Trophoblast cell (in vitro differentiated cells and primary cell): ENCODE results near the gene ULK4.
A peak's percentile ranks its signal among the peaks of the same experiment; 100 is the strongest.

ENCODE experiments used
- DNase-seq, 2 donors: peaks; one replicate each; pipeline ENCODE4 v3.0.0-alpha.2; 2016
- H2AFZ ChIP-seq: 2 replicates; pipeline ENCODE4 v1.6.1; 2013; ENCODE audit warnings: low read length, moderate library complexity, mild to moderate bottlenecking; ENCODE audit not compliant: insufficient read depth, poor library complexity
- H2AK5ac ChIP-seq: 2 replicates; pipeline ENCODE4 v1.6.1; 2013; ENCODE audit warnings: mild to moderate bottlenecking, low read length
- H2BK120ac ChIP-seq: 2 replicates; pipeline ENCODE4 v1.6.1; 2013; ENCODE audit warnings: low read length, mild to moderate bottlenecking, moderate library complexity; ENCODE audit not compliant: insufficient read depth, poor library complexity
- H2BK12ac ChIP-seq: 2 replicates; pipeline ENCODE4 v1.6.1; 2013; ENCODE audit warnings: mild to moderate bottlenecking, low read length, moderate library complexity
- H2BK5ac ChIP-seq: 2 replicates; pipeline ENCODE4 v1.6.1; 2013; ENCODE audit warnings: low read length, low read depth, moderate library complexity, mild to moderate bottlenecking; ENCODE audit not compliant: poor library complexity
- H3K14ac ChIP-seq: 2 replicates; pipeline ENCODE4 v1.6.1; 2013; ENCODE audit warnings: mild to moderate bottlenecking, low read length
- H3K18ac ChIP-seq: 2 replicates; pipeline ENCODE4 v1.6.1; 2013; ENCODE audit warnings: mild to moderate bottlenecking, low read length
- H3K23ac ChIP-seq: 2 replicates; pipeline ENCODE4 v1.6.1; 2013; ENCODE audit warnings: low read length
- H3K27ac ChIP-seq: 2 replicates; pipeline ENCODE4 v1.5.1; 2013; ENCODE audit warnings: low read depth, mild to moderate bottlenecking, inconsistent platforms, low read length, moderate library complexity
- H3K27me3 ChIP-seq: 2 replicates; pipeline ENCODE4 v1.6.1; 2013; ENCODE audit warnings: inconsistent platforms, mild to moderate bottlenecking, low read length, moderate library complexity; ENCODE audit not compliant: insufficient read depth
- H3K36me3 ChIP-seq, 2 experiments: 1 replicate in 1 of 2; 2 replicates in 1 of 2; pipeline ENCODE4 v1.6.1; 2013; ENCODE audit warnings: low read length in 2 of 2, mild to moderate bottlenecking in 2 of 2, moderate library complexity in 1 of 2; ENCODE audit not compliant: insufficient read depth in 2 of 2, control insufficient read depth in 1 of 2
- H3K4ac ChIP-seq: 2 replicates; pipeline ENCODE4 v1.6.1; 2013; ENCODE audit warnings: low read depth, mild to moderate bottlenecking, low read length, moderate library complexity
- H3K4me1 ChIP-seq, 2 experiments: 1 replicate in 1 of 2; 2 replicates in 1 of 2; pipeline ENCODE4 v1.6.1; 2013; ENCODE audit warnings: low read length in 2 of 2, mild to moderate bottlenecking in 2 of 2, moderate library complexity in 1 of 2; ENCODE audit not compliant: insufficient read depth in 2 of 2, control insufficient read depth in 1 of 2
- H3K4me2 ChIP-seq: 2 replicates; pipeline ENCODE4 v1.6.1; 2013; ENCODE audit warnings: inconsistent platforms, mild to moderate bottlenecking, low read length, moderate library complexity
- H3K4me3 ChIP-seq: 2 replicates; pipeline ENCODE4 v1.5.1; 2013; ENCODE audit warnings: mild to moderate bottlenecking, low read depth, low read length, inconsistent platforms
- H3K79me1 ChIP-seq: one replicate; pipeline ENCODE4 v1.6.1; 2013; ENCODE audit warnings: low read length
- H3K79me2 ChIP-seq: 2 replicates; pipeline ENCODE4 v1.6.1; 2013; ENCODE audit warnings: low read length, mild to moderate bottlenecking; ENCODE audit not compliant: control insufficient read depth, insufficient read depth, poor library complexity
- H3K9ac ChIP-seq: 2 replicates; pipeline ENCODE4 v1.6.1; 2013; ENCODE audit warnings: mild to moderate bottlenecking, low read length
- H3K9me3 ChIP-seq: 2 replicates; pipeline ENCODE4 v1.6.1; 2013; ENCODE audit warnings: low read depth, mild to moderate bottlenecking, control low read depth, inconsistent platforms, low read length; ENCODE audit not compliant: insufficient read depth
- H4K12ac ChIP-seq: 2 replicates; pipeline ENCODE4 v1.6.1; 2013; ENCODE audit warnings: low read depth, mild to moderate bottlenecking, low read length, moderate library complexity
- H4K8ac ChIP-seq: 2 replicates; pipeline ENCODE4 v1.6.1; 2013; ENCODE audit warnings: low read depth, mild to moderate bottlenecking, low read length, moderate library complexity
- H4K91ac ChIP-seq: one replicate; pipeline ENCODE4 v1.6.1; 2013; ENCODE audit warnings: low read depth, mild to moderate bottlenecking, low read length, moderate library complexity
- WGBS: extraction: QIAGEN DNeasy Blood & Tissue Kit; methylation state at CpG from one replicate; pipeline ENCODE4 v1.1.7; 2013; ENCODE audit warnings: missing lambda C conversion rate; ENCODE audit not compliant: insufficient read length, insufficient coverage; ENCODE audit errors: extremely low coverage; 5-methylcytosine and 5-hydroxymethylcytosine counted together

Gene ULK4

DNA sequence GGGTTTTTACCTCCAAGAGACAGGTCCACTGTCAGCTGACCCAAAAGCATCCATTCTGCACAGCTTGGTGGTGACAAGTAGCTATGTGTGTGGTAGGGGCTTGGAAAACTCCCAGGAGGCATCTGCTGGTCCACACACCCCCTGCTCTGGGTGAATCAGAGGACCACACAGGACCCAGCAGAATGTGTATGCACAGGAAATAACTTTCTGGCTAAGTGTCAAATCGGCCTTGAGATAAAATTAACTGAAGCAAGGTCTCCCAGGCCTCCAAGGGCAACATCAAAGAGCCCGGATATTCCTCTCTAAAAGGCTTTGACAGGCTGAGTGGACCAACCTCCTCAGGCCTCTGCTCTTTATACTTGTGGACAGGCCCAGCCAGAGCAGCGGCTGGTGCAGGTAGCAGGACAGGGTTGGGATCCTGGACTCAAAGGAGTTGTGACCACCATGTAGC is 696.1 kb downstream of the ULK4 start:
- no peaks in the 10 kb centered on the region for H3K79me1 ChIP-seq
- DNase-seq = no peak
- H2BK5ac ChIP-seq = no peak overlapping the region
- no peaks in the 10 kb centered on the region for H3K27me3 ChIP-seq
- H3K18ac ChIP-seq = no peak overlapping the region
- H4K91ac ChIP-seq = no peak overlapping the region
- H2AFZ ChIP-seq = no peak overlapping the region
- no peak overlapping the region for H3K4me3 ChIP-seq
- H3K36me3 ChIP-seq = no peaks in the 10 kb centered on the region
- no peak overlapping the region for H3K23ac ChIP-seq
- H2BK120ac ChIP-seq = no peak overlapping the region
- no peak overlapping the region for H3K14ac ChIP-seq
- peaks cover 0 to 6% of the 10 kb centered on the region in 2 experiments for H3K4me1 ChIP-seq
- no CpG with 5 or more reads among the region's 3 CpGs for WGBS
- H4K8ac ChIP-seq = no peak overlapping the region
- no peak overlapping the region for H3K4me2 ChIP-seq
- H2AK5ac ChIP-seq = no peak overlapping the region
- H3K4ac ChIP-seq = no peak overlapping the region
- no peaks in the 10 kb centered on the region for H3K79me2 ChIP-seq
- no peak overlapping the region for H4K12ac ChIP-seq
- no peak overlapping the region for H2BK12ac ChIP-seq
- H3K27ac ChIP-seq = no peak overlapping the region
- no peaks in the 10 kb centered on the region for H3K9me3 ChIP-seq
- no peak overlapping the region for H3K9ac ChIP-seq

GRCh38 chr3:41265011-41265545 is 696.8 kb downstream of the ULK4 start:
- Histone ChIP-seq H3K27ac (no peak overlapping the region), H3K27me3 (no peaks in the 10 kb centered on the region), H4K12ac (no peak overlapping the region), H2AK5ac (no peak overlapping the region), H2AFZ (no peak overlapping the region), H3K79me1 (no peaks in the 10 kb centered on the region), H4K91ac (no peak overlapping the region), H4K8ac (no peak overlapping the region), H3K36me3 (no peaks in the 10 kb centered on the region), H3K79me2 (no peaks in the 10 kb centered on the region), H3K4me3 (no peak overlapping the region), H3K4ac (no peak overlapping the region), H2BK5ac (no peak overlapping the region), H3K18ac (no peak overlapping the region), H2BK120ac (no peak overlapping the region), H3K4me2 (no peak overlapping the region), H2BK12ac (no peak overlapping the region), H3K14ac (no peak overlapping the region), H3K9me3 (no peaks in the 10 kb centered on the region), H3K23ac (no peak overlapping the region), H3K4me1 (peaks cover 0 to 6% of the 10 kb centered on the region in 2 experiments), H3K9ac (no peak overlapping the region)
- DNase-seq = peak; percentile 49 to 64
- WGBS = no CpG with 5 or more reads among the region's 11 CpGs

GRCh38 chr3:41260063-41260450 is 701.8 kb downstream of the ULK4 start:
- Histone ChIP-seq H4K91ac (no peak overlapping the region), H3K18ac (no peak overlapping the region), H4K8ac (no peak overlapping the region), H2BK5ac (no peak overlapping the region), H3K4me1 (no peaks in the 10 kb centered on the region), H3K27me3 (no peaks in the 10 kb centered on the region), H2AFZ (no peak overlapping the region), H3K79me1 (no peaks in the 10 kb centered on the region), H3K36me3 (no peaks in the 10 kb centered on the region), H2BK12ac (no peak overlapping the region), H3K9ac (no peak overlapping the region), H4K12ac (no peak overlapping the region), H3K4ac (no peak overlapping the region), H3K79me2 (no peaks in the 10 kb centered on the region), H3K23ac (no peak overlapping the region), H3K27ac (no peak overlapping the region), H3K4me2 (no peak overlapping the region), H2BK120ac (no peak overlapping the region), H2AK5ac (no peak overlapping the region), H3K14ac (no peak overlapping the region), H3K9me3 (no peaks in the 10 kb centered on the region), H3K4me3 (no peak overlapping the region)
- no peak for DNase-seq
- no CpG with 5 or more reads among the region's 3 CpGs for WGBS

- Histone ChIP-seq H2BK12ac (no peak overlapping the region), H4K8ac (no peak overlapping the region), H3K4me1 (no peaks in the 10 kb centered on the region), H3K79me1 (no peaks in the 10 kb centered on the region), H2BK5ac (no peak overlapping the region), H3K4ac (no peak overlapping the region), H3K14ac (no peak overlapping the region), H3K4me2 (no peak overlapping the region), H3K23ac (no peak overlapping the region), H2BK120ac (no peak overlapping the region), H3K27ac (no peak overlapping the region), H2AK5ac (no peak overlapping the region), H3K18ac (no peak overlapping the region), H3K9ac (no peak overlapping the region), H3K9me3 (no peaks in the 10 kb centered on the region), H3K79me2 (no peaks in the 10 kb centered on the region), H3K36me3 (no peaks in the 10 kb centered on the region), H4K12ac (no peak overlapping the region), H3K27me3 (no peaks in the 10 kb centered on the region), H2AFZ (no peak overlapping the region), H4K91ac (no peak overlapping the region), H3K4me3 (no peak overlapping the region)
- no CpG with 5 or more reads among the region's 1 CpG for WGBS
- DNase-seq = no peak
Measured at GRCh38 chr3:41259449-41260062, 702.3 kb downstream of the ULK4 start.
